Ishikawa (cell line): Measurements from ENCODE around the gene THRAP3.

Source experiments
- CEBPB ChIP-seq: IDR thresholded peaks from 2 replicates; pipeline ENCODE4 v1.6.1; 2012
- CREB1 ChIP-seq: IDR thresholded peaks from 2 replicates; pipeline ENCODE4 v1.6.1; 2012; ENCODE audit warnings: low read depth
- EGR1 ChIP-seq: IDR thresholded peaks from 2 replicates; pipeline ENCODE4 v1.6.1; 2012
- EP300 ChIP-seq: IDR thresholded peaks from 2 replicates; pipeline ENCODE4 v1.6.1; 2012; ENCODE audit warnings: borderline replicate concordance
- FOXM1 ChIP-seq: IDR thresholded peaks from 2 replicates; pipeline ENCODE4 v1.6.1; 2012; ENCODE audit warnings: low read depth, borderline replicate concordance
- NFIC ChIP-seq: IDR thresholded peaks from 2 replicates; pipeline ENCODE4 v1.6.1; 2012
- RAD21 ChIP-seq: IDR thresholded peaks from 2 replicates; pipeline ENCODE4 v1.6.1; 2012; ENCODE audit warnings: low read depth
- TAF1 ChIP-seq: IDR thresholded peaks from 2 replicates; pipeline ENCODE4 v1.6.1; 2012; ENCODE audit warnings: low read depth, mild to moderate bottlenecking
- TCF12 ChIP-seq: IDR thresholded peaks from 2 replicates; pipeline ENCODE4 v1.6.1; 2012; ENCODE audit warnings: low read depth
- TEAD4 ChIP-seq: IDR thresholded peaks from 2 replicates; pipeline ENCODE4 v1.6.1; 2012
- YY1 ChIP-seq: IDR thresholded peaks from 2 replicates; pipeline ENCODE4 v1.6.1; 2012; ENCODE audit warnings: low read depth
- ZBTB7A ChIP-seq: IDR thresholded peaks from 2 replicates; pipeline ENCODE4 v1.6.1; 2012; ENCODE audit warnings: low read depth
- TF ChIP-seq, protein P1 (sequence below): IDR thresholded peaks from 2 replicates; pipeline ENCODE4 v1.6.1; 2012
- TF ChIP-seq, protein P2 (sequence below): IDR thresholded peaks from 2 replicates; pipeline ENCODE4 v1.6.1; 2012; ENCODE audit warnings: low read depth, mild to moderate bottlenecking
- TF ChIP-seq, protein P3 (sequence below): IDR thresholded peaks from 2 replicates; pipeline ENCODE4 v1.6.1; 2012

Gene THRAP3

GRCh38 chr1:36320291-36320761 lies 96.1 kb downstream of the THRAP3 start:
- TF ChIP-seq TEAD4, result no peak
- no peak for TF ChIP-seq ZBTB7A
- TF ChIP-seq CREB1, result no peak
- TF ChIP-seq RAD21, result no peak

GRCh38 chr1:36320767-36321118 lies 96.5 kb downstream of the THRAP3 start:
- no peak for TF ChIP-seq TCF12
- no peak for TF ChIP-seq TEAD4
- no peak for TF ChIP-seq EP300
- TF ChIP-seq CEBPB, result no peak
- TF ChIP-seq TAF1, result no peak
- TF ChIP-seq FOXM1, result no peak
- TF ChIP-seq YY1, result no peak
- TF ChIP-seq ZBTB7A, result no peak
- no peak for TF ChIP-seq EGR1
- TF ChIP-seq, protein P1, sequence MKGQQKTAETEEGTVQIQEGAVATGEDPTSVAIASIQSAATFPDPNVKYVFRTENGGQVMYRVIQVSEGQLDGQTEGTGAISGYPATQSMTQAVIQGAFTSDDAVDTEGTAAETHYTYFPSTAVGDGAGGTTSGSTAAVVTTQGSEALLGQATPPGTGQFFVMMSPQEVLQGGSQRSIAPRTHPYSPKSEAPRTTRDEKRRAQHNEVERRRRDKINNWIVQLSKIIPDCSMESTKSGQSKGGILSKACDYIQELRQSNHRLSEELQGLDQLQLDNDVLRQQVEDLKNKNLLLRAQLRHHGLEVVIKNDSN, result no peak
- TF ChIP-seq, protein P2, sequence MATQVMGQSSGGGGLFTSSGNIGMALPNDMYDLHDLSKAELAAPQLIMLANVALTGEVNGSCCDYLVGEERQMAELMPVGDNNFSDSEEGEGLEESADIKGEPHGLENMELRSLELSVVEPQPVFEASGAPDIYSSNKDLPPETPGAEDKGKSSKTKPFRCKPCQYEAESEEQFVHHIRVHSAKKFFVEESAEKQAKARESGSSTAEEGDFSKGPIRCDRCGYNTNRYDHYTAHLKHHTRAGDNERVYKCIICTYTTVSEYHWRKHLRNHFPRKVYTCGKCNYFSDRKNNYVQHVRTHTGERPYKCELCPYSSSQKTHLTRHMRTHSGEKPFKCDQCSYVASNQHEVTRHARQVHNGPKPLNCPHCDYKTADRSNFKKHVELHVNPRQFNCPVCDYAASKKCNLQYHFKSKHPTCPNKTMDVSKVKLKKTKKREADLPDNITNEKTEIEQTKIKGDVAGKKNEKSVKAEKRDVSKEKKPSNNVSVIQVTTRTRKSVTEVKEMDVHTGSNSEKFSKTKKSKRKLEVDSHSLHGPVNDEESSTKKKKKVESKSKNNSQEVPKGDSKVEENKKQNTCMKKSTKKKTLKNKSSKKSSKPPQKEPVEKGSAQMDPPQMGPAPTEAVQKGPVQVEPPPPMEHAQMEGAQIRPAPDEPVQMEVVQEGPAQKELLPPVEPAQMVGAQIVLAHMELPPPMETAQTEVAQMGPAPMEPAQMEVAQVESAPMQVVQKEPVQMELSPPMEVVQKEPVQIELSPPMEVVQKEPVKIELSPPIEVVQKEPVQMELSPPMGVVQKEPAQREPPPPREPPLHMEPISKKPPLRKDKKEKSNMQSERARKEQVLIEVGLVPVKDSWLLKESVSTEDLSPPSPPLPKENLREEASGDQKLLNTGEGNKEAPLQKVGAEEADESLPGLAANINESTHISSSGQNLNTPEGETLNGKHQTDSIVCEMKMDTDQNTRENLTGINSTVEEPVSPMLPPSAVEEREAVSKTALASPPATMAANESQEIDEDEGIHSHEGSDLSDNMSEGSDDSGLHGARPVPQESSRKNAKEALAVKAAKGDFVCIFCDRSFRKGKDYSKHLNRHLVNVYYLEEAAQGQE, result no peak
- TF ChIP-seq, protein P3, sequence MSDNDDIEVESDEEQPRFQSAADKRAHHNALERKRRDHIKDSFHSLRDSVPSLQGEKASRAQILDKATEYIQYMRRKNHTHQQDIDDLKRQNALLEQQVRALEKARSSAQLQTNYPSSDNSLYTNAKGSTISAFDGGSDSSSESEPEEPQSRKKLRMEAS, result no peak
- TF ChIP-seq NFIC, result no peak
- TF ChIP-seq CREB1, result no peak
- no peak for TF ChIP-seq RAD21

- TF ChIP-seq RAD21 (no peak), EP300 (0 out of 2 replicates have a peak, but pooled peaks have one; percentile 14), FOXM1 (no peak), TEAD4 (peak; percentile 72), CEBPB (no peak), TAF1 (no peak), YY1 (no peak; the same call in 1 of the 2 replicates), EGR1 (peak; percentile 59; the same call in 1 of the 2 replicates), NFIC (no peak), TCF12 (peak; percentile 81), ZBTB7A (no peak), CREB1 (no peak)
- TF ChIP-seq, protein P2, result no peak
- TF ChIP-seq, protein P3, result peak; percentile 90
- TF ChIP-seq, protein P1, result no peak
These were observed 97.1 kb downstream of the THRAP3 start for GRCh38 chr1:36321119-36321951.

- TF ChIP-seq FOXM1 (no peak), TCF12 (no peak), YY1 (no peak), CREB1 (no peak), TAF1 (no peak)
These were observed 98.0 kb downstream of the THRAP3 start for GRCh38 chr1:36322041-36322785.
